Heart right ventricle (tissue), 16 donors: ENCODE measurements around the gene GYG1. TPM values are rescaled to one million over a fixed set of nuclear protein-coding genes. Genes with fewer than 3 reads are reported as not detected.

Experiments
- ATAC-seq, 8 donors: fragments of 200-7000 bp; cut with Tn5 transposase; one replicate each; pipeline ENCODE4 v1.9.1; 2020; ENCODE audit warnings: mild to moderate bottlenecking in 8 of 8, moderate library complexity in 8 of 8, moderate number of reproducible peaks in 1 of 8
- DNase-seq, 2 donors: peaks; one replicate each; pipeline ENCODE4 v3.0.0-alpha.2; 2020
- H3K27ac ChIP-seq, 10 donors: fragments of 200-600 bp; sonication (generic) in 2 of 10; one replicate each; pipeline versions ENCODE4 v1.5.0 to v1.8.0; 2020 to 2022; ENCODE audit warnings: mild to moderate bottlenecking in 3 of 10
- H3K27me3 ChIP-seq, 7 donors: fragments of 200-600 bp; one replicate each; pipeline ENCODE4 v1.8.0; 2021 to 2022; ENCODE audit warnings: mild to moderate bottlenecking in 2 of 7
- H3K36me3 ChIP-seq, 9 donors: fragments of 200-600 bp; sonication (generic) in 1 of 9; one replicate each; pipeline versions ENCODE4 v1.5.0 to v1.8.0; 2020 to 2022; ENCODE audit warnings: mild to moderate bottlenecking in 2 of 9
- H3K4me1 ChIP-seq, 9 donors: fragments of 200-600 bp; sonication (generic) in 1 of 9; one replicate each; pipeline versions ENCODE4 v1.5.0 to v1.8.0; 2020 to 2022; ENCODE audit warnings: mild to moderate bottlenecking in 4 of 9
- H3K4me3 ChIP-seq, 10 donors: fragments of 200-600 bp; sonication (generic) in 2 of 10; one replicate each; pipeline versions ENCODE4 v1.5.0 to v1.8.0; 2020 to 2022; ENCODE audit warnings: mild to moderate bottlenecking in 7 of 10, moderate library complexity in 2 of 10
- H3K9me3 ChIP-seq, 11 donors: fragments of 200-600 bp in 10 of 11; sonication (generic) in 2 of 11; one replicate each; pipeline versions ENCODE4 v1.5.0 to v1.8.0; 2013 to 2022; ENCODE audit warnings: mild to moderate bottlenecking in 2 of 11, control low read depth in 1 of 11, moderate library complexity in 1 of 11
- WGBS, 2 donors: extraction: QIAGEN DNeasy Blood & Tissue Kit; methylation state at CpG; one replicate each; pipeline ENCODE4 v1.1.7; 2013; ENCODE audit warnings: inconsistent platforms in 1 of 2; 5-methylcytosine and 5-hydroxymethylcytosine counted together
- intact Hi-C, 10 donors: fragments of 100-400 bp; cut with DNase I; formaldehyde crosslinking; loops; one replicate each; pipeline versions ENCODE4 v1.11.1 to v1.14.2; 2022
- polyA plus RNA-seq, 2 donors: library from polyadenylated mRNA; stranded (reverse); fragments of 200-250 nt; gene quantifications; one replicate each; pipeline ENCODE4 v1.2.3, GENCODE V29; 2013
- total RNA-seq, 10 donors: library from RNA; stranded (reverse); fragmentation: NEBNext Ultra II Directional in 3 of 10; extraction: Animal tissue kit (Norgen Biotek cat#: 25700) in 3 of 10; gene quantifications; one replicate each; pipeline versions ENCODE4 v1.2.1 to v1.2.4, GENCODE V29; 2021 to 2023
- TF ChIP-seq, protein P1 (sequence below), 9 donors: fragments of 200-600 bp; sonication (generic) in 2 of 9; IDR thresholded peaks; one replicate each; pipeline versions ENCODE4 v1.5.0 to v1.8.0; 2021 to 2022; ENCODE audit warnings: antibody characterized with exemption in 9 of 9, mild to moderate bottlenecking in 5 of 9, moderate library complexity in 1 of 9
- donor health status: Arrhythmogenic right ventricular cardiomyopathy.
- donor health status: ischemic (EF 13 %, LVEDD 7.1; RV severe dilation, severe dysfunction).
- donor health status: healthy with polysubstance abuse.
- donor health status: DM: no; HTN: yes; CAD: no.
- donor health status: DM: no; HTN: no; CAD: no.
- donor health status: ischemic (EF 25% LVEDD 6.9; RV normal size, moderate dysfunction).
- donor health status: ischemic (EF 25% LVEDD 5.7; RV mildly dilated, moderate dysfunction).
- donor health status: healthy.
- donor health status: DM: yes; HTN: yes; CAD: no.
- donor health status: Ischemic cardiomyopathy.
- donor health status: ischemic (EF 35%, LVEDD 5.7; RV mildly dilated, moderate dysfunction).
- donor health status: nonischemic (EF 11% LVEDD 7.7; RV severe dilation, severe dysfunction).
- donor health status: DM: yes; HTN: yes; CAD: no.
- donor health status: PGD.
- donor health status: ischemic (EF 29% LVEDD 5.4; RV normal size, mild dysfunction).
- donor health status: nonischemic (EF 23%, LVEDD 6.1; RV moderate dilation, normal function).

GYG1 gene
- total and polyA plus RNA-seq, 12 donors, result 56.5 to 210 (median 154) TPM

DNA sequence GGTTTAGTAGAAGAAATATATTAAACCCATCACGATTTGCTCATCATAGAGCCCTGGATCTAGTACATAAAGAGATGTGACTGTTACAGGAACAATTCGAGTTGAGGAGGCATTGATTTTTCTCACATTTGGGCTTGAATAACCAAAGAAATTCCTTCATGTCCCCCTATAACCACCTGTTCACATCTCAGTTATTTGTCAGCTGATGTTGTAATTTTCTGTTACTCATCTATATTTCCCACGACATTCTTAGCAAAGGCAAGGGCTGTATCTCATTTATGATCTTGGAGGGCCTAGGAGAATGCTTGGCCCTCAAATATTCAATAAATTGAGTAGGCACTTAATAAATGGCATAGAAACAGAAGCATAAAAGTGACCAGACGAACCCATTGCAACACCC is 36.4 kb upstream of the GYG1 start:
- no peak for DNase-seq
- Histone ChIP-seq H3K36me3 (no peaks in the 10 kb centered on the region), H3K9me3 (no peaks in the 10 kb centered on the region), H3K4me3 (no peak overlapping the region), H3K27me3 (no peaks in the 10 kb centered on the region), H3K27ac (no peak overlapping the region), H3K4me1 (peaks cover 0 to 11% (median 7%) of the 10 kb centered on the region in 9 donors)
- TF ChIP-seq, protein P1, sequence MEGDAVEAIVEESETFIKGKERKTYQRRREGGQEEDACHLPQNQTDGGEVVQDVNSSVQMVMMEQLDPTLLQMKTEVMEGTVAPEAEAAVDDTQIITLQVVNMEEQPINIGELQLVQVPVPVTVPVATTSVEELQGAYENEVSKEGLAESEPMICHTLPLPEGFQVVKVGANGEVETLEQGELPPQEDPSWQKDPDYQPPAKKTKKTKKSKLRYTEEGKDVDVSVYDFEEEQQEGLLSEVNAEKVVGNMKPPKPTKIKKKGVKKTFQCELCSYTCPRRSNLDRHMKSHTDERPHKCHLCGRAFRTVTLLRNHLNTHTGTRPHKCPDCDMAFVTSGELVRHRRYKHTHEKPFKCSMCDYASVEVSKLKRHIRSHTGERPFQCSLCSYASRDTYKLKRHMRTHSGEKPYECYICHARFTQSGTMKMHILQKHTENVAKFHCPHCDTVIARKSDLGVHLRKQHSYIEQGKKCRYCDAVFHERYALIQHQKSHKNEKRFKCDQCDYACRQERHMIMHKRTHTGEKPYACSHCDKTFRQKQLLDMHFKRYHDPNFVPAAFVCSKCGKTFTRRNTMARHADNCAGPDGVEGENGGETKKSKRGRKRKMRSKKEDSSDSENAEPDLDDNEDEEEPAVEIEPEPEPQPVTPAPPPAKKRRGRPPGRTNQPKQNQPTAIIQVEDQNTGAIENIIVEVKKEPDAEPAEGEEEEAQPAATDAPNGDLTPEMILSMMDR (IDR thresholded peaks at IDR 0.05), result no peak
- intact Hi-C loops, result loop anchor here (1.0 to 10.0 kb wide), 14 partner anchors 60 to 530 kb away; partner anchors contain the start of genes HPS3 (in 3 of the 10) and HLTF (in 2 of the 10)
- 70 to 74% methylated on average over 4 of the region's 4 CpGs for WGBS, 2 donors
- no peak for ATAC-seq

DNA sequence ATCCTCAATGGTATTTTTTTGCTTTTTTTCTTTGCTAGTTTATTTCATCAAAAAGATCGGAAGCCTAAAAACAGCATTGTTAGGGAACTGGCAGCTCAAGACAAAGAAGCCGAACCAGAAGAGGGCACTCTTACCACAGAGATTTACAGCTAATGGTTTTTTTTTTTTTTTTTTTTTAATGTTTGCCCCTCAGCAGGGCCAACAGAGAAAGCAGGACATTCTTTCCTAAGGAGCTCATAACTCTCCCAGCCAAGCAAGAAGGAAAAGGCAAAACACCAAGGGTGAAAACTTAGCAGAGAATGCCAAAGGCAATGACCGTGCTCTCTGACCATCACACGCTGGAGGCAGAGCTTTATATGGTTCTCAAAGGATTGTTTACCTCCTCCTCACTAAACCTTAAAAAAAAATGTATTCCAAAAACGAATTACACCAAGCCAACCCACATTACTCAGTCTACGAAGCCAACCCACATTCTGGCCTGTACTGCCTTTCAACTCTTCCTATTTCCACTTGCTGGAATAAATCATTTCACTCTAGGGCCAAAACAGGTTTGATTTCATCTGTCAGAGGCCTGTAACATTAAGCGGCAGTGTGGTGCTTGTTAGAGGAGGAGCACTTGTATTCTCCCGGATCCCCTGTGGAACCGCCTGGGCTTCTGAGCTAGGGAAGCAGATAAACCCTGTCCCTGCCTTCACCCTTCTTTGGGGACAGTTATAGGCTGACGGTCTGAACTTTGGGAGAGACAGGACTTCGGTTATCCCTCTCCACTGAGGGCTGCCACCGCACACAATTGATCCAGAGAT is 35.6 kb upstream of the GYG1 start:
- no peaks in the 10 kb centered on the region for H3K36me3 ChIP-seq
- ATAC-seq (peak; percentile 84 to 92 (median 89)), DNase-seq (peak in 1 of 2 donors; percentile 72)
- H3K4me3 ChIP-seq, result no peak overlapping the region
- H3K27me3 ChIP-seq, result no peaks in the 10 kb centered on the region
- 48 to 50% methylated on average over 12 of the region's 12 CpGs for WGBS, 2 donors
- H3K9me3 ChIP-seq, result no peaks in the 10 kb centered on the region
- TF ChIP-seq, protein P1 (IDR thresholded peaks at IDR 0.05), result peak; percentile 34 to 73 (median 63)
- H3K27ac ChIP-seq, result peak overlapping the region; percentile 31 to 84 (median 69)
- peaks cover 0 to 11% (median 7%) of the 10 kb centered on the region in 9 donors for H3K4me1 ChIP-seq
- intact Hi-C loops, result loop anchor here (1.0 to 10.0 kb wide), 14 partner anchors 59 to 529 kb away; partner anchors contain the start of genes HPS3 (in 3 of the 10) and HLTF (in 2 of the 10)

DNA sequence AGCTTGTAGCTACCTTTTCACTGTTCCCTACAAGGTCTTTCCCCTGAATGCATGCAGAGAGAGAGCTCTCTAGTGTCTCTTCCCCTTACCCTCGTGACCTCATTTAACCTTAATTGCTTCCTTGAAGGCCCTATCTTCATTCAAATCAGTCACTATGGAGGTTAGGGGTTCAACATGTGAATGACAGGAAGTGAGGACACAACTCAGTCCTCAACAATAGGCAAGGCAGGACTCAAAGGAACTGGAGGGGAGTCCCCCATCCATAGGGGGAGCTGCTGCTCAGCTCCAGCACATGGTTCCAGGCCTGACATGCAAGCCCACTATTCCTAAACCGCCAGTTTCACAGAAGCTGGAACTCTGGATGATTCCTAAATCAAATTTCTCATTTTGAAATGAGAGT is 33.8 kb upstream of the GYG1 start:
- intact Hi-C loops, result loop anchor here in 9 of 10 donors (2.0 to 10.0 kb wide), 13 partner anchors 57 to 527 kb away; partner anchors contain the start of genes HPS3 (in 3 of the 9) and HLTF (in 2 of the 9)
- H3K9me3 ChIP-seq, result no peaks in the 10 kb centered on the region
- H3K27me3 ChIP-seq, result no peaks in the 10 kb centered on the region
- peak in 1 of 8 donors; percentile 47 for ATAC-seq
- H3K4me3 ChIP-seq, result no peak overlapping the region
- no peak for DNase-seq
- peaks cover 0 to 11% (median 7%) of the 10 kb centered on the region in 9 donors for H3K4me1 ChIP-seq
- H3K27ac ChIP-seq, result no peak overlapping the region
- 74 to 76% methylated on average over 2 of the region's 2 CpGs for WGBS, 2 donors
- TF ChIP-seq, protein P1 (IDR thresholded peaks at IDR 0.05), result peak in 7 of 9 donors; percentile 19 to 54 (median 34)
- H3K36me3 ChIP-seq, result no peaks in the 10 kb centered on the region

DNA sequence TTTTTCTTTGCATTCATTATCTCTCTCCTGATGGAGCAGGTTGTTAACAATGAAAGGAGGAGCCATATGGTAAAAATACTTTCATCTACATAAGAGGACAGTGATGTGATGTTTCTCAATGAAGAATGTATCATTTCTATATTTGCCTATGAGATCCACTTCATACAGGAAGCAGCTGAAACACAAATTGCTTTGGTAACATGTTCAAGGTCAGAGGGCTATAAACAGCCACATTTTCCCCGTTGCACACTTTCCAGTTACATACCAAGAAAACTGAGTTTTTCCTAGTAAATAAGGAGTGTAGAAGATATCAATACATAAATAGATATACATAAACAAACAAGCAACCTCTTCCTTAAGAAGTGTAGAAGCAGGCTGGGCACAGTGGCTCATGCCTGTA is 32.6 kb upstream of the GYG1 start:
- no peak overlapping the region for H3K27ac ChIP-seq
- no peak for ATAC-seq
- H3K27me3 ChIP-seq, result no peaks in the 10 kb centered on the region
- 51 to 63% methylated on average over 1 of the region's 1 CpG for WGBS, 2 donors
- H3K9me3 ChIP-seq, result no peaks in the 10 kb centered on the region
- H3K4me1 ChIP-seq, result peaks cover 0 to 11% (median 7%) of the 10 kb centered on the region in 9 donors
- no peak for DNase-seq
- H3K36me3 ChIP-seq, result no peaks in the 10 kb centered on the region
- intact Hi-C loops, result loop anchor here in 9 of 10 donors (5.0 to 10.0 kb wide), 12 partner anchors 56 to 526 kb away; partner anchors contain the start of genes HPS3 (in 3 of the 9) and HLTF (in 2 of the 9)
- H3K4me3 ChIP-seq, result no peak overlapping the region
- TF ChIP-seq, protein P1 (IDR thresholded peaks at IDR 0.05), result no peak
